ENCODE measurements around the gene HDLBP.

The HDLBP gene

GRCh38 chr2:241227594-241227993 is 87.9 kb downstream of the HDLBP start:
- DNase-seq, result no peak

GRCh38 chr2:241226723-241227572 is 88.5 kb downstream of the HDLBP start:
- no peak for DNase-seq

GRCh38 chr2:241225983-241226382 is 89.5 kb downstream of the HDLBP start:
- DNase-seq, result no peak

- DNase-seq, result no peak
Observed at GRCh38 chr2:241225545-241225944, 89.9 kb downstream of the HDLBP start.

GRCh38 chr2:241224851-241225438 is 90.5 kb downstream of the HDLBP start:
- no peak for DNase-seq

- no peak for DNase-seq
Observed at GRCh38 chr2:241224018-241224850, 91.2 kb downstream of the HDLBP start.

- no peak for DNase-seq
Observed at GRCh38 chr2:241223211-241224017, 92.1 kb downstream of the HDLBP start.

- no peak for DNase-seq
Observed at GRCh38 chr2:241219856-241220356, 95.6 kb downstream of the HDLBP start.

- no peak for DNase-seq
Observed at GRCh38 chr2:241219030-241219382, 96.5 kb downstream of the HDLBP start.

- peak; percentile 22 for DNase-seq
Observed at GRCh38 chr2:241218131-241219029, 97.1 kb downstream of the HDLBP start.

GRCh38 chr2:241217320-241218031 is 98.0 kb downstream of the HDLBP start:
- DNase-seq, result peak; percentile 16

- DNase-seq, result no peak
Observed at GRCh38 chr2:241216211-241216761, 99.2 kb downstream of the HDLBP start.

GRCh38 chr2:241215421-241215820 is 100.1 kb downstream of the HDLBP start:
- DNase-seq, result no peak

GRCh38 chr2:241214766-241215165 is 100.7 kb downstream of the HDLBP start:
- DNase-seq, result no peak

GRCh38 chr2:241214209-241214608 is 101.3 kb downstream of the HDLBP start:
- no peak for DNase-seq

GRCh38 chr2:241213567-241213966 is 101.9 kb downstream of the HDLBP start:
- DNase-seq, result no peak

- no peak for DNase-seq
Observed at GRCh38 chr2:241213041-241213440, 102.4 kb downstream of the HDLBP start.

- no peak for DNase-seq
Observed at GRCh38 chr2:241211276-241211675, 104.2 kb downstream of the HDLBP start.

- DNase-seq, result no peak
Observed at GRCh38 chr2:241209271-241209670, 106.2 kb downstream of the HDLBP start.

- no peak for DNase-seq
Observed at GRCh38 chr2:241208058-241208457, 107.4 kb downstream of the HDLBP start.

Measured in activated effector memory CD4-positive, alpha-beta T cell treated with Interleukin-2 at 50 U/mL for 16 hours (primary cell).